Gastroesophageal sphincter (tissue), 3 donors: ENCODE data around the gene ISOC2.

Source experiments
- EP300 ChIP-seq: sonication (generic); formaldehyde crosslinking; IDR thresholded peaks from one replicate; pipeline ENCODE4 v1.6.1; 2017; ENCODE audit warnings: antibody characterized with exemption, mild to moderate bottlenecking
- POLR2A ChIP-seq, 2 donors: fragments of 450-650 bp; IDR thresholded peaks; one replicate each; pipeline ENCODE4 v1.6.1; 2017; ENCODE audit warnings: antibody characterized with exemption in 2 of 2, mild to moderate bottlenecking in 2 of 2, moderate library complexity in 1 of 2
- POLR2AphosphoS5 ChIP-seq: sonication (generic); formaldehyde crosslinking; IDR thresholded peaks from one replicate; pipeline ENCODE4 v1.6.1; 2017; ENCODE audit warnings: antibody characterized with exemption
- TF ChIP-seq, protein P1 (sequence below), 4 experiments: fragments of 200-600 bp in 2 of 4; fragments of 450-650 bp in 2 of 4; sonication (generic) in 1 of 4; IDR thresholded peaks; one replicate each; pipeline ENCODE4 v1.5.1; 2017 to 2019; ENCODE audit warnings: antibody characterized with exemption in 4 of 4, mild to moderate bottlenecking in 2 of 4, moderate library complexity in 2 of 4

- TF ChIP-seq, protein P1, sequence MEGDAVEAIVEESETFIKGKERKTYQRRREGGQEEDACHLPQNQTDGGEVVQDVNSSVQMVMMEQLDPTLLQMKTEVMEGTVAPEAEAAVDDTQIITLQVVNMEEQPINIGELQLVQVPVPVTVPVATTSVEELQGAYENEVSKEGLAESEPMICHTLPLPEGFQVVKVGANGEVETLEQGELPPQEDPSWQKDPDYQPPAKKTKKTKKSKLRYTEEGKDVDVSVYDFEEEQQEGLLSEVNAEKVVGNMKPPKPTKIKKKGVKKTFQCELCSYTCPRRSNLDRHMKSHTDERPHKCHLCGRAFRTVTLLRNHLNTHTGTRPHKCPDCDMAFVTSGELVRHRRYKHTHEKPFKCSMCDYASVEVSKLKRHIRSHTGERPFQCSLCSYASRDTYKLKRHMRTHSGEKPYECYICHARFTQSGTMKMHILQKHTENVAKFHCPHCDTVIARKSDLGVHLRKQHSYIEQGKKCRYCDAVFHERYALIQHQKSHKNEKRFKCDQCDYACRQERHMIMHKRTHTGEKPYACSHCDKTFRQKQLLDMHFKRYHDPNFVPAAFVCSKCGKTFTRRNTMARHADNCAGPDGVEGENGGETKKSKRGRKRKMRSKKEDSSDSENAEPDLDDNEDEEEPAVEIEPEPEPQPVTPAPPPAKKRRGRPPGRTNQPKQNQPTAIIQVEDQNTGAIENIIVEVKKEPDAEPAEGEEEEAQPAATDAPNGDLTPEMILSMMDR (IDR thresholded peaks at IDR 0.05): no peak
- TF ChIP-seq POLR2A (IDR thresholded peaks at IDR 0.05): no peak
- TF ChIP-seq POLR2AphosphoS5: no peak
- TF ChIP-seq EP300: no peak
These were observed 13.1 kb upstream of the ISOC2 start for GRCh38 chr19:55474269-55475265.
